Upper lobe of right lung (tissue), 1 donor: Measurements from ENCODE around the gene ELF4. TPM values are rescaled to one million over a fixed set of nuclear protein-coding genes. Genes with fewer than 3 reads are reported as not detected.
A peak's percentile ranks its signal among the peaks of the same experiment; 100 is the strongest.

ENCODE experiments used
- ATAC-seq: fragments of 200-7000 bp; cut with Tn5 transposase; one replicate; pipeline ENCODE4 v1.9.1; 2020; ENCODE audit warnings: mild to moderate bottlenecking, moderate library complexity
- DNase-seq: peaks from one replicate; pipeline ENCODE4 v3.0.0-alpha.2; 2020
- H3K27ac ChIP-seq: fragments of 200-600 bp; one replicate; pipeline ENCODE4 v1.8.0; 2022
- H3K27me3 ChIP-seq: fragments of 200-600 bp; one replicate; pipeline ENCODE4 v1.8.0; 2022; ENCODE audit warnings: mild to moderate bottlenecking
- H3K36me3 ChIP-seq: fragments of 200-600 bp; one replicate; pipeline ENCODE4 v1.8.0; 2022
- H3K4me1 ChIP-seq: fragments of 200-600 bp; one replicate; pipeline ENCODE4 v1.8.0; 2022
- H3K4me3 ChIP-seq: fragments of 200-600 bp; one replicate; pipeline ENCODE4 v1.8.0; 2022; ENCODE audit warnings: mild to moderate bottlenecking
- H3K9me3 ChIP-seq: fragments of 200-600 bp; one replicate; pipeline ENCODE4 v1.8.0; 2022
- intact Hi-C: fragments of 100-400 bp; cut with DNase I; formaldehyde crosslinking; loops from one replicate; pipeline ENCODE4 v1.11.0; 2022
- total RNA-seq: library from RNA; stranded (reverse); fragmentation: NEBNext Ultra II Directional; extraction: Animal tissue kit (Norgen Biotek cat#: 25700); gene quantifications from one replicate; pipeline ENCODE4 v1.2.1, GENCODE V29; 2021
- TF ChIP-seq, protein P1 (sequence below): fragments of 200-600 bp; IDR thresholded peaks from one replicate; pipeline ENCODE4 v1.8.0; 2022; ENCODE audit warnings: antibody characterized with exemption
- donor health status: DM: no; HTN: yes; CAD: no; lungs with severe emphysema.

ELF4 gene
- total RNA-seq, 1 donor from 2014 or later = 23.8 TPM

DNA sequence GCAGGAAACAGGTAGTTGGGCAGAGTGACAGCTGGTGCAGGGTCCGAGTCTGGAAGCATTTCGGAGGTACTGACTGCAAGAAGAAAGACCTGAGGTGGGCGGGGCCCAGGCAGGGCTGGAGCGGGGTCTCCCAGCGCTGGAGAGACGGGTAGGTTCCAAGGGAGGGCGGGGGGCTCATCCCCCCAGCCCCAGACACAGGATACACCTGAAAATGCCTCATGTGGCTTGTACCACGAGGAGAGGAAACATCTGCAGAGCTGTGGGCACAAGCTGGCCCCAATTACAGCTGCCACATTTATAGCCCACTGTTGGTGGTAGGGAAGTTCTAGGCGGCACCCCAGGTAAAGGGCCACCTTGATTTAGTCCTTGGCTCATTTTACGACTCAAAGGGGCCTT lies 38.0 kb downstream of the ELF4 start:
- H3K36me3 ChIP-seq = peaks cover 24% of the 10 kb centered on the region
- intact Hi-C loops = loop anchor here (10.0 kb wide), 1 partner anchor 122 kb away; no protein-coding TSS in a partner anchor
- no peak overlapping the region for H3K4me3 ChIP-seq

DNA sequence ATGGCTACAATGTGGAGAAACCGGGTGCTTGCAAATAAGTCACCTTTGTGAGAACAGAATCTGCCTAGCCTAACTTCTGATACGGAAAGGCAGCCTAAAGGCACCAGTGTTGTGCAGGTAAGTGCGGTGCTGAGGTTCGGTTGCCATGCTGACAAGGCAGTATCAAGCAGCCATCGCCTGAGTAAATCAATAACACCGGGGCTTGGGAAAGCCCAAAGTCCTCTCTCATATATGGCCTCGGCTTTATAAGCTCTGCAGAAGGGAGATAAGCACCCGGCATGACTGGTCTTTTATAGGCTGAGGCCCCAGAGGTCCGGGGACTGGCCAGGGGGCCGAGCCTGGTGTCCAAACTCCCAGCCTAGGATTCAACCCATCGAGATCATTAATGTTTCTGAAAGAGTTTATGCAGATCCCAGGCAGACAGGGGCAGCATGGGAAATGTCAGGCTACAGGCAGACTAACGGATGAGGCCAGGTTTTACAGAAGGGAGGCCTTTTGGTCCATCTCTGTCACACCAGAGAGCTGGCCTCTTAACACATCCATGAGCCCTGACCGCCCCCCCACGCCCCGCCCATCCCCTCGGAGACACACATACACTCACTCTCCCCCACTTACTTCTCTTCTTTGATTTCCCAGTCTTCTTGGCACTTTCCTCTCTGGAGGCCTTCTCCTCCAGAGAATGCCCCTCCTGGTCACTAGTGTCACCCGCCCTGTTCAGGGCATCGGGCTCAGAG lies 38.5 kb downstream of the ELF4 start:
- intact Hi-C loops = loop anchor here (10.0 kb wide), 1 partner anchor 123 kb away; no protein-coding TSS in a partner anchor
- H3K4me3 ChIP-seq = no peak overlapping the region
- peaks cover 30% of the 10 kb centered on the region for H3K36me3 ChIP-seq
- TF ChIP-seq, protein P1, sequence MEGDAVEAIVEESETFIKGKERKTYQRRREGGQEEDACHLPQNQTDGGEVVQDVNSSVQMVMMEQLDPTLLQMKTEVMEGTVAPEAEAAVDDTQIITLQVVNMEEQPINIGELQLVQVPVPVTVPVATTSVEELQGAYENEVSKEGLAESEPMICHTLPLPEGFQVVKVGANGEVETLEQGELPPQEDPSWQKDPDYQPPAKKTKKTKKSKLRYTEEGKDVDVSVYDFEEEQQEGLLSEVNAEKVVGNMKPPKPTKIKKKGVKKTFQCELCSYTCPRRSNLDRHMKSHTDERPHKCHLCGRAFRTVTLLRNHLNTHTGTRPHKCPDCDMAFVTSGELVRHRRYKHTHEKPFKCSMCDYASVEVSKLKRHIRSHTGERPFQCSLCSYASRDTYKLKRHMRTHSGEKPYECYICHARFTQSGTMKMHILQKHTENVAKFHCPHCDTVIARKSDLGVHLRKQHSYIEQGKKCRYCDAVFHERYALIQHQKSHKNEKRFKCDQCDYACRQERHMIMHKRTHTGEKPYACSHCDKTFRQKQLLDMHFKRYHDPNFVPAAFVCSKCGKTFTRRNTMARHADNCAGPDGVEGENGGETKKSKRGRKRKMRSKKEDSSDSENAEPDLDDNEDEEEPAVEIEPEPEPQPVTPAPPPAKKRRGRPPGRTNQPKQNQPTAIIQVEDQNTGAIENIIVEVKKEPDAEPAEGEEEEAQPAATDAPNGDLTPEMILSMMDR = no peak
- H3K27me3 ChIP-seq = no peaks in the 10 kb centered on the region
- H3K9me3 ChIP-seq = no peaks in the 10 kb centered on the region
- no peaks in the 10 kb centered on the region for H3K4me1 ChIP-seq
- DNase-seq (no peak), ATAC-seq (no peak)
- H3K27ac ChIP-seq = no peak overlapping the region

More for the DNA sequence above, 38.0 kb downstream of the ELF4 start:
- Histone ChIP-seq H3K9me3 (no peaks in the 10 kb centered on the region), H3K27ac (no peak overlapping the region), H3K27me3 (no peaks in the 10 kb centered on the region), H3K4me1 (no peaks in the 10 kb centered on the region)
- DNase-seq (no peak), ATAC-seq (no peak)
- TF ChIP-seq, protein P1 = no peak

DNA sequence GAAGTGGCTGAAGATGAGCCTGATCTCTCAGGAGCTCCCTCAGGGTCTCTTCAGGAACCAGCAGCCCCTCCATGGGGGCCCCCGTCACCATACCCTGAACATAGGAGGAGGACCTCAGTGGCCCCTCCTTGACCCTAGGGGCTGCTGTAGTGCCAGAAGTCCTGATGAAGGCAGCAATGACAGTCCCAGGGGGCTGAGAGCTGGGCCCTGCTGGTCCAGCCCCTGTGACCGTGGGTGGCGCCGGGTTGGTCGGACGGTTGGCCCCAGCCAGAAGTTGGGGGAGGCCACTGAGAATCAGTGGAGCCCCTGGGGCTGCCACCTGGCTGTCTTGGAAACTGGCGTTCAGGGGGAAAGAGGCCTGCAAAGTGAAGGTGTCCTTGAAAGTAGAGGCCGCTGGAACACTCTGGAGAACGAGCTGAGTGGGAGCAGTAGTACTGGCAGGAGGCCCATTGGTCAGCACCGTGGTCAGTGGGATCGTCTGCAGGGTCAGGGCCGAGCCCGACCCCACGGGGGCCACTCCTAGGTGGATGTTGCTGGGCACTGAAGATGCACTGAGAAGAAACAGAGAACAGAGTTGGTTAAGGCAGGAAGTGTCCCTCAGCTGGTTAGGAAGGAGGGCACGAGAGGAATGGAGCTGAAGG lies 43.2 kb downstream of the ELF4 start:
- Histone ChIP-seq H3K4me3 (no peak overlapping the region), H3K27me3 (no peaks in the 10 kb centered on the region), H3K4me1 (no peaks in the 10 kb centered on the region), H3K27ac (no peak overlapping the region), H3K36me3 (peaks cover 32% of the 10 kb centered on the region), H3K9me3 (no peaks in the 10 kb centered on the region)
- DNase-seq (no peak), ATAC-seq (no peak)
- TF ChIP-seq, protein P1 = no peak
- intact Hi-C loops = no loop called here

DNA sequence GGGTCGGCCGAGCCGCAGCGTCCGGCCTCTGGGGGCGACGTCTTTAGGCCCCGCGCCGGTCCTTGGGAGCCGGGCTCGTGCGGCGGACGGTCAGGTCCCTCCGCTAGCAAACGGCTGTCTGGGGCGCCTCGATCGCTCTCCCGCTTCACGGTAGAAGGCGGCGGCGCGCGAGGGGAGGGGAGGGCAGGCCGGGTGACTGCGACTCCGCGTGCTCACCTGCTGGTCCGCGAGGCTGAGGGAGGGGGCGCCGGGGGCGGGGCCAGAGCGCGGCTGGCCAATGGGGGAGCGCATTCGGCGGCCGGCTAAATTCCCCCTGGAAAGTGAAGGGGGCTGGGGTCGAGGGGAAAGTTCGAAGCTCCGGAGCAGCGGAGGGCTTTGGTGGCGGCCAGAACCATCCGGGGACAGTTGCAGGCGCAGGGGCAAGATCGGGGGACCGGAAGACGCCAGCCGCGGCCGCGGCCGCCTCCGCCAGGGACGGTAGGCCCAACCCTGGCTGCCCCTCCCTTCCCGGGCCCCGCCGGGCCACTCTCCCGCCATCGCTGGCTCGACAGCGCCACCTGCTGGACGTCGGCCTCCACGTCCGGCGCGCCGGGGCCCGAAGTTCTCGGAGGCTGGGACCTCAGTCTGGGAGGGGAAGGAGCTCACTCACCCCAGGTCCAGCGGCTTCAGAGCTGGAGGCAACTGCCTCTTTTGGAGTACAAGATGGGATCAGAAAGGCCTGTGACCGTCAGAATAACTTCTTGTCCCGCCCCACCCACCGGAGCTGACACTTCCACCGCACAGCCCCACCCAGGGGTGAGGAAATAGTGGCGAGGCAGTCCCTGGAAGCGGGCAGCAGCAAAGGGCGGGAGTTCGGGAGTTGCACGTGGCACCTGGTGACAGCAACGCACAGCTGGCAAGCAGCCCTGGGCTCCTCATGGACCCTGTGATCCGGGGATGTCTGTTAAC lies 49.9 kb downstream of the ELF4 start:
- Histone ChIP-seq H3K9me3 (no peaks in the 10 kb centered on the region), H3K4me3 (peak overlapping the region; percentile 55), H3K27ac (peak overlapping the region; percentile 55), H3K4me1 (no peaks in the 10 kb centered on the region), H3K36me3 (no peaks in the 10 kb centered on the region), H3K27me3 (no peaks in the 10 kb centered on the region)
- TF ChIP-seq, protein P1 = peak; percentile 83
- intact Hi-C loops = no loop called here
- DNase-seq (peak; percentile 91), ATAC-seq (peak; percentile 98)

DNA sequence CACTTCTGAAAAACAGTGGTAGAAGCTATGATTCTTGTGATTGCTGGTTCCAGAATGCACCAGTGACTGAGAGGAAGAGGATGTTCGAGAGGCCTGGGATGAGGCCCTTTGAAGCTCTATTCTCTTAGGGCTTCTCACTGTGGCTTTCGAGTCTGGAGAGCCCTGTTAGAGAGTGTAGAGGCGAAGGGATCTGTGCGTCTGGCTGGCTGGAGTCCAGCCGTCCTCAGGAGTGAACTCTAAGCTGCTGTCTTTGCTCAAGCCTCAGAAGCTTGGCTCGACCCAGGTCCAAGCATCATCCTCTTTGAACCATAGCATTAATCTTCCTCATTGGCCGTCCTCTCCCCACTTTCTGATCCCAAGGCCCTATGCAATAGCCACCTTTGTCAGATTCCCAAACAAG lies 51.6 kb downstream of the ELF4 start:
- no peak overlapping the region for H3K4me3 ChIP-seq
- H3K27ac ChIP-seq = no peak overlapping the region
- TF ChIP-seq, protein P1 = no peak
- no peaks in the 10 kb centered on the region for H3K27me3 ChIP-seq
- H3K36me3 ChIP-seq = no peaks in the 10 kb centered on the region
- DNase-seq (no peak), ATAC-seq (no peak)
- intact Hi-C loops = no loop called here
- H3K9me3 ChIP-seq = no peaks in the 10 kb centered on the region
- no peaks in the 10 kb centered on the region for H3K4me1 ChIP-seq
